GM19099 (cell line): ENCODE measurements around the gene IL26.

Experiments used
- POLR2A ChIP-seq: IDR thresholded peaks from 3 replicates; pipeline ENCODE4 v1.6.1; 2011; ENCODE audit warnings: low read depth; ENCODE audit not compliant: insufficient read length; ENCODE audit errors: extremely low read depth

IL26 gene

GRCh38 chr12:68250454-68250853 is 24.8 kb upstream of the IL26 start:
- no peak for TF ChIP-seq POLR2A

- no peak for TF ChIP-seq POLR2A
Observed at GRCh38 chr12:68247785-68248184, 22.2 kb upstream of the IL26 start.

- no peak for TF ChIP-seq POLR2A
Observed at GRCh38 chr12:68246350-68246749, 20.7 kb upstream of the IL26 start.

DNA sequence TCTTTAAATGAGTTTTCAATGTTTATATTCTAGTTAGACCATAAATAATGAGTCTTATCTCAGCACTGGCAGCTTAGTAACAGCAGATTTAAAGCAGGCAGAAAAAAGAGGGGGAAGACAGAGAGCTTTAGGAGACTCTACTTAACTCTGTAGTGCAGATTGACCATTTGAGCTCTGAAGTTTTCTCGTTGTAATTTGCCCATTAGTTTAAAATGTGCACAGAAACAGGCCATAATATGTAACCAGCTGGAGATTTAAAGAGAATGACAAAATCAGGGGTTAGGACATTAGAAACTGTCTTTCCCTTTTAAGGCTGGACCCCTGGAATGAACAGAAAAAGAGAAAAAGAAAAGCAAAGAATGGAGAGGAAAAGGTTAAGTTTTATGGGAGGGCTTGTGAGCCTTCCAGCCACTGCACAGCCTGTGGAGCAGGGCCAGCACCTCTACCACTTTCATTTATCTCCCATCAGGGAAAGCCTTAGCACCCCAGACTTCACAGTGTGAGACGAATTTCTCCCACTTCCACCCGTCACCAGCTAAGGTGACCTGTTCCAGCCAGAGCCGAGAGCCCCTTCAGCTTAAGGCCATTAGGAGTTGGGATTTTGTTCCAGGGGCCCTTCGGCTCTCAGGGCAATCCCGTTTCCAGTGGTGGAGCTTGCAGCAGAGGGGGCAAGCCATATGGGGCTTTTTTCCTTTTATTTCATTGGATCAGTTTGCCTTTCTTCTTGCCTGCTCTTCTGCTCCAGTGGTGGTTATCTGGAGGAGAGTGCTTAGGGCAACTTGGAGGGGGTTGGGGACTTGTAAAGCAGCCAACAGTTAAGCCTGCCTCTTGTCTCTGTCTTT is 19.8 kb upstream of the IL26 start:
- TF ChIP-seq POLR2A: no peak

- no peak for TF ChIP-seq POLR2A
Observed at GRCh38 chr12:68242777-68243176, 17.2 kb upstream of the IL26 start.

- TF ChIP-seq POLR2A: peak; percentile 43
Observed at GRCh38 chr12:68240975-68241374, 15.4 kb upstream of the IL26 start.

GRCh38 chr12:68240079-68240478 is 14.5 kb upstream of the IL26 start:
- TF ChIP-seq POLR2A: no peak

DNA sequence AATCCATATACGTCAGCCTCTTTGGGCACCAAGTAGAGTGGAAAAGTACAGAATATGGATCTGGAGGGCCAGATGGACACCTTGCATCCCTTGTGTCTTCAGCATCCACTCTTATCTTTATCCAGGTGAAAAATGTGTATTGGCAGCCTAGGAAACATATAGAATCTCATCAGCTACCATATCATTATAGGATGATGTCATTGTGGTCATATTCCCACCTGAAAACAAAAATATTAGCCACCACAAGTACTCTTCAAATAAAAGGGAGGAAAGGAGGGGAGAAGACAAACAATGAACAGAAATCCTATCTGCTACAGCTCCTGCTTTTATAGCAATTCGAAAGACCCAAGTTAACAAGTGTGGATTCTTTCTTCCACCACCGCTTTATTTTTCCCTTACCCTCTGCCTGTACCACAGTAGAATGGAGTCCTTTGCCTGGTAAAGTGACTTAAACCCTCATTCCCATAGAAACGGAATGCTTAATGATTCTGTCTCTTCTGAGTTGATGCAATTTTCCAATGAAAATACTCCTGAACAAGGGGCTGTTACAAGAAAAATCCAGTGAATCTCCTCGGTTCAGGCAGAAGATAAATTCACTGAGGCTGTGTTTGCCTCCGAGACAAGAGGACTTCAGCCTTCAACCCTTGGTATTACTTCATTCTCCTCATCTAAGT is 13.8 kb upstream of the IL26 start:
- no peak for TF ChIP-seq POLR2A

DNA sequence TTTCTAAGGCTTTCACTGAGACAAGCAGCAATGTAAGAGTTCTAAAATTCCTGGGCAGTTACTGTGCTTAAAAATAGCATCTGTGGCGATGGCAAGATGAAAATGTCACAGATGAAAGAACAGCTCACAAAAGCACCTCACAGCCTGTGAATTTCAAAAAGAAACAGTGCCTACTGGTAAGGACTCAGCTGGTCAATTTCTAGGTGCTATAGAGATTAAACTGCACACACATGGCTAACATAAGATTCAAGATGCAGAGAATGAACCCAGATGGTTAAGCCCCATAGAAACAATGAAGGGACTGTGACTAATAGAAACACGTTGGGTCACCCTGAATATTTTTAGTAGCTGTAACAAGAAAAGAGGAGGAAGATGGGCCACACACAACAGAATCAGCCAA is 12.0 kb upstream of the IL26 start:
- no peak for TF ChIP-seq POLR2A

- no peak for TF ChIP-seq POLR2A
Observed at GRCh38 chr12:68237078-68237477, 11.5 kb upstream of the IL26 start.

- TF ChIP-seq POLR2A: peak; percentile 21
Observed at GRCh38 chr12:68236421-68237059, 10.9 kb upstream of the IL26 start.

DNA sequence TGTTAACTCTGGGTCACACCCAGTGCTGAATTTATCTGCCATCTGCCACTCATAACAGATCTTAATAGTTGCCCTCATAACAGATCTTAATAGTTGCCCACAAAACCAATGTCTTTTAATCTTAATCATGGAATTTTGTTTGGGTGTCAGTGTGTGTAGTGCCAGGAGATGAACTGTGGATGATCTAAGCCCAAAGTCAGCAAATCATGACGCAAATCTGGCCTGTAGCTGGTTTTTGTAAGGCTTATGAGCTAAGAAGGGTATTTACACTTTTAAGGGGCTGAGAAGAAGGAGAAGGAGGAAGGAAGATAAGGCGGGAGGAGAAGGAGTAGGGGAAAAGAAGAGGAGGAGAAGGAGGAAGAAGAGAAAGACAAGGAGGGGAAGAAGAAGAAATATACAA is 10.0 kb upstream of the IL26 start:
- no peak for TF ChIP-seq POLR2A

GRCh38 chr12:68234140-68234539 is 8.5 kb upstream of the IL26 start:
- no peak for TF ChIP-seq POLR2A

DNA sequence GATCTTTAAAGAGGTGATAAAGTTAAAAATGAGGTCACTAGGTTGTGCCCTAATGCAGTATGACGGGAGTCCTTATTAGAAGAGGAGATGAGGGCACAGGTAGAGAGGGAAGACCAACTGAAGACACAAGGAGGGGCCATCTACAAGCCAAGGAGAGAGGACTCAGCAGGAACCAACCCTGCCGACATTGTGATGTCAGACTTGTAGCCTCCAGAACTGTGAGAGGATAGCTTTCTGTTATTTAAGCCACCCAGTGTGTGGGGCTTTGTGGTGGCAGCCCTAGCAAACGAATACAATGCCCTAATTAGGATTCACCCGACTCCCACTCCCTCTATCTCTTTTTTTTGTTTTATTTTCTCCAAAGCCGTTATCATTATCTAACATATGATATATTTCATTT is 7.9 kb upstream of the IL26 start:
- TF ChIP-seq POLR2A: no peak

- TF ChIP-seq POLR2A: no peak
Observed at GRCh38 chr12:68231691-68232090, 6.1 kb upstream of the IL26 start.

- no peak for TF ChIP-seq POLR2A
Observed at GRCh38 chr12:68231229-68231628, 5.6 kb upstream of the IL26 start.
